Stimulated activated CD8-positive, alpha-beta memory T cell treated with anti-CD3 and anti-CD28 coated beads, Interleukin-4, amount 100 ng/mL, for 4 hours (primary cell): ENCODE measurements around the gene PI4KB.
"Not testable (repeated sequence)": the region's sequence is repeated elsewhere in the genome, so short reads cannot be mapped to it uniquely, and the experiment has no call there.

Source experiments
- DNase-seq, 2 donors: peaks; one replicate each; pipeline ENCODE4 v3.0.0-alpha.2; 2020; ENCODE audit warnings: low read depth in 2 of 2, low spot score in 1 of 2

PI4KB gene

DNA sequence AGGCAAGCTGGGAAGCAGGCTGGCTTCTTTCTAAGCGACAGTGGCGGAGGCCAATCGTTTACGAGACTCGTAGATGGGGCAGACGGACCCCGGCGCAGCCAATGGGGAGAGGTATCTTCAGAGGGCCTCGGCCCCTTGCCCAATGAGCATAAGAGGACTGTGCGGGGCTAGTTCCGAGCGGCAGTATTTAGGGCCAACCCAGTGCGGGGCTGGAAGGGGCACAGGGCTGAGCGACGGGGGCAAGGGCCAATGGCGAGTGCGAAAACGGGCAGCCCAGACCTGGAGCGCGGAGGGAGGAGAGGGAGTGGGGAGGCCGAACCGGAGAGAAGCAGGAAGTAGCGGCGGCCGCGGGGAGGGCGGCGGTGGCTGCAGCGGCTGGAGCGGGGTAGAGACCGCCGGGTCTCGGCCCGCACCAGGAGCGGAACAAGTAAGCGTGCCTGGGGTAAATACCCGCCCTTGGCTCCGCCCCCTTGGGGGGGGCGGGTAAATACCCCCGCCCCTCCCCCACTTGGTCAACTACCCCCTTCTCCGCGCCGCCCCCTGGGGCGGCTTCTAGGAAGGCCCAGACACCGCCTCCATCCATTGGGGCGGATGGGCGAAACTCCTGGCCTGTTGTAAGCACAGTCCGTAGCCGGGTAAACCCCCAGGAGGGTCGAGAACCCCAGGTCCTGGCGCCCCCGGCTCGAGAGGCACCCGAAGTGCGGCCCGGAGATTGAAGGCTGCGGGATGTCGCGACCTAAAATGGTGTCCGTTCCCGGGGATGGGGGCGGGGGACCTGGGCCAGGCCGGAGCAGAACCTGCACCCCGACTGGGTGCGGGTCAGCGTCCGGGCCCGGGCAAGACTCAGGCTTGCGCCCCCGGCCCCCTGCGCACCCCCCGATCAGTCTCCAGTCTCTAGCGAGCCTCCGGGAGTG is 45.0 kb downstream of the PI4KB start, which contains the start of gene ZNF687:
Gene ZNF687 (plus strand): TSS at position 331 of the 914 bp plus-strand sequence. CDS start 3,993 bp downstream, outside the sequence.
- peak; percentile 89 to 97 for DNase-seq

GRCh38 chr1:151281225-151281968 is 45.8 kb downstream of the PI4KB start:
- DNase-seq: peak; percentile 86 to 95

DNA sequence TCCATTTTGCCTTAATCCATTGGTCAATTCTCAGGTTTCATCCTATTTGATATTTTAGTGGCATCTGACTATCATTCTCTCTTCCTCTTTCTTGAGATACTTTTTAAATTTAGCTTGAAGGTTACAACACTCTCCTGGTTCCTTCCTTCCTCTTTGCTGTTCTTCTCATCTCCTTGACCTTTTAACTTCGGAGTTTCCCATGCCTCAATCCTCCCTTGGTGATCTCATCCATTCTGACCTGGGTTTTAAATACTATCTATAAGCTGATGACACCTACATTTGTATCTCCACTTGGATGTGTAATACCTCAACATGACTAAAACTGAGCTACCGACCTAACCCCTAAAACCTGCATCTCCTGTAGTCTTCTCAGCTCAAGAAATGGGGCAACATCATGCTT is 50.0 kb downstream of the PI4KB start:
- DNase-seq: no peak

DNA sequence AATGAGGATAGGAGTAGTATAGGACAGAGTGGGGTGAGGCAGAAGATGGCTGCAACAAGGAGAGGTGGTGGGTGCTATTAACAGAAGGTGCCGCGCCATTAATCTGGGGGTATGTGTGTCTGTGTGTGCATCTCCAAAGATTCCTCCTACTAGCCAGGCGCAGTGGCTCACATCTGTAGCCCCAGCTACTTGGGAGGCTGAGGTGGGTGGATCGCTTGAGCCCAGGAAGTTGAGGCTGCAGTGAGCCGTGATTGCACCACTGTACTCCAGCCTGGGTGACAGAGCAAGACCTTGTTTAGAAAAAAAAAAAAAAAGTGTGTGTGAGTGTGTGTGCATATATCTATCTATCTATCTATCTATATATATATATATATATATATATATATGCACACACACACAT is 51.9 kb downstream of the PI4KB start:
- not testable (repeated sequence) for DNase-seq

GRCh38 chr1:151273924-151274466 is 53.2 kb downstream of the PI4KB start:
- no peak for DNase-seq

- DNase-seq: no peak
Observed at GRCh38 chr1:151267760-151268159, 59.5 kb downstream of the PI4KB start.

GRCh38 chr1:151266821-151267220 is 60.4 kb downstream of the PI4KB start:
- no peak for DNase-seq

- DNase-seq: no peak
Observed at GRCh38 chr1:151266315-151266714, 60.9 kb downstream of the PI4KB start.

- no peak for DNase-seq
Observed at GRCh38 chr1:151265446-151266236, 61.6 kb downstream of the PI4KB start.

DNA sequence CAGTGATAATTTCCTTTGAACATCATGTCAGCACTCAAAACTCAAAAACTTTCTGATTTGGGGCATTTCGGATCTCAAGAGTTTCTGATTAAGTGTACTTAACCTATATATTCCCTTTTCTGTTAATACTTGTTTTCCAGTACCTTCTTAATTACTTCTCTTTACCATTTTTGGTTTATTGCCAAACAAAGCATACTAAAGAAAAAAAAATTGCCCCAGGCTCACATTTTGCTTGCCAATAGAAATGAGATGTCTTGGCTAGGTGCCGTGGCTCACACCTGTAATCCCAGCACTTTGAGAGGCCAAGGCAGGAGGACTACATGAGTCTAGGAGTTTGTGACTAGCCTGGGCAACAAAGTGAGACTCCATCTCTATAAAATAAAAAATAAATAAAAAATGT is 67.9 kb downstream of the PI4KB start:
- DNase-seq: no peak

DNA sequence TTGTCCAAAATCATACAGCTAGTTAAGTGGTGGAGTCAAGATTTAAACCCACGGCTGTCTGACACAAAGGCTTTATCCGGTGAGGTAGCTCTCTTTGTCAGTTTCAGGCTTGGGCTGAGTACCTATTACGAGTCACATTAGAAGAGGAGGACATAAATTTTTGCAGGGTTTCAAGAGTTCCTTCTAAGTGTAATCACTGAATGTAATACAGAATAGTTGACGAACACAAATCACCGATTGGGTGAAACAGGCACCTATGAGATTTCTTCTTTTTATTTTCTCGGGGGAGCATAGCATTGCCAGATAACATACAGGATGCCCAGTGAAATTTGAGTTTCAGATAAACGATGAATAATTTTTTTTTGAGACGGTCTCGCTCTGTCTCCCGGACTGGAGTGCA is 71.8 kb downstream of the PI4KB start:
- no peak for DNase-seq

- DNase-seq: peak; percentile 77 to 87
Observed at GRCh38 chr1:151254217-151255213, 72.7 kb downstream of the PI4KB start, which contains the start of gene PSMD4. Gene PSMD4 (plus strand): TSS chr1:151254734. CDS start chr1:151254783, 49 bp downstream.

DNA sequence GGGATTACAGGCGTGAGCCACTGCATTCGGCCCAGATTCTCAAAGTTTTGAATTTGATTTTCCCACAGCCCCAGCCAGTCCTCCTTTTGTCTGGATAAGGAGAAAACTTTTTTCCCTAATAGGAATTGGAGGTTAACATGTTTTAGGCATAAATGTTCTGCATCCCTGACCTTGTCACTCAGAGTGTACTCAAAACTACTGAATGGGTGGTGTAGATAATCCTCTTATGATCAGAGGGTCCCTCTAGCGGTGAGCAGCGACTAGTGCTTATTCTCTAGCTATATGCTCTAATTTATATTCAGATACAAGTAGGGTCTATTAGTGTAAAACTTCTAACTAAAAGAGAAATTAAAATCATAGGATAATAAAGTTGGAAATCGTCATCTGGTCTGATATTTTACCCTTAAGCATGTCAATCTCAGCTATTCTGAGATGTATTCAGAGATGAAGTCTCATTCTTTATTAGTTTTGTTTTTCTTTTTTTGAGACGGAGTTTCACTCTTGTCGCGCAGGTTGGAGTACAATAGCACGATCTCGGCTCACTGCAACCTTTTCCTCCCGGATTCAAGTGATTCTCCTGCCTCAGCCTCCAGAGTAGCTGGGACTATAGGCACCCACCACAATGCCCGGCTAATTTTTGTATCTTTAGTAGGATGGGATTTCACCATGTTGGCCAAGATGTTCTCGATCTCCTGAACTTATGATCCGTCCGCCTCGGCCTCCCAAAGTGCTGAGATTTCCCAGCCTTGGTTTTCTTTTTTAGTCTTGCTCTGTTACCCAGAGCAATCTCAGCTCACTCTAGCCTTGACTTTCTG is 75.4 kb downstream of the PI4KB start:
- peak; percentile 28 to 34 for DNase-seq

DNA sequence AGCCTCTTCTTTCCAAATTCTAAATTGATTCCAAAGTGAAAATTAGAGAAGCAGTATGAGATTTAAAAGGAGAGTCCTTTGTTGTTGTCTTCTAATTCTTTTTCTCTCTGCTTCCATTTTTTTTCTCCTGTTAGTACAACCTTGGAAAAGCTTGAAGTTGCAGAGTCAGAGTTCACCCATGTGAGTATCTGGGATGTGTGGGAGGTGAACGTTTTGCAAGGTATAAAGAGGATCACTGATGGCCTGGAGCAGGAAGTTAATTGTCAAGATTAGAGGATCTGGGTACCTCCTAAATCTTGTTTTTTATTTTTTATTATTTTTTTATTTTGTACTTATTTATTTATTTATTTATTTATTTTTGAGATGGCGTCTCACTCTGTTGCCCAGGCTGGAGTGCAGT is 80.4 kb downstream of the PI4KB start:
- DNase-seq: no peak

DNA sequence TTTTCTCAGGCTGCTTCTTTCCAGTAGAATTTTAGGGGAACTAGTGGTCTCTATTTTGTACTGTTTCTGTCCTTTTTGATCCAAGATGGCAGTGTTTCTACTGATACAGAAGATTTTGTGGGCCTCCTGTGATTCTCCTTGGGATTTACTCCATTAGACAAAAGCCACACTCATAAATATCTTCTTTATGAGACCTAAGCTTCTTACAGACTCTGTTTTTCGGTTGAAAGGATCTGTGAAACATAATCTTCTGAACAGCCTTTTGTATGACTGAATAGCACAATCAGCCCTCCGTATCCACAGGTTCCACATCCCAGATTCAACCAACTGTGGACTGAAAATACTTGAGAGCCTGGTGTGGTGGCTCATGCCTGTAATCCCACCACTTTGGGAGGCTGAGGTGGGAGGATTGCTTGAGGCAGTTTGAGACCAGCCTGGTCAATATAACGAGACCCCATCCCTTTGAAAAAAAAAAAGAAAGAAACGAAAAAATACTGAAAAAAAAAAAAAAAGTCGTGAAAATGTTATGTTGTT is 83.5 kb downstream of the PI4KB start:
- DNase-seq: no peak

DNA sequence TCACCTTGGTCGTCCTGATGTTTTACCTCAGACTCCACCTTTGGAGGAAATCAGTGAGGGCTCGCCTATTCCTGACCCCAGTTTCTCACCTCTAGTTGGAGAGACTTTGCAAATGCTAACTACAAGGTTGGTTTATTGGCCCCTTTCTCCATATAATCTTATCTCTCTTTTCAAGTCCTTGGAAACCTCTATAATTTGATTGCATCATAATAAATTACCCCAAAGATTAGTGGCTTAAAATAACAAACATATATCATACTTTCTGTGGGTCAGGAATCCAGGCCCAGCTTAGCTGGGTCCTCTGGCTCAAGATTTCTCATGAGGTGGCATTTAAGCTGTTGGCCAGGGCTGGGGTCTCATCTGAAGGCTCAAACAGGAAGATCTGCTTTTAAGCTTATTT is 84.8 kb downstream of the PI4KB start:
- DNase-seq: no peak
